Peyer's patch (tissue), 4 donors: ENCODE measurements around the gene ACTL10.

ENCODE experiments used
- POLR2A ChIP-seq, 2 donors: fragments of 450-650 bp; IDR thresholded peaks; one replicate each; pipeline ENCODE4 v1.5.1; 2017; ENCODE audit warnings: antibody characterized with exemption in 2 of 2, mild to moderate bottlenecking in 2 of 2, moderate library complexity in 2 of 2
- TF ChIP-seq, protein P1 (sequence below), 6 experiments: fragments of 450-650 bp in 4 of 6; fragments of 200-600 bp in 2 of 6; sonication (generic) in 1 of 6; IDR thresholded peaks; one replicate each; pipeline ENCODE4 v1.5.1; 2017 to 2019; ENCODE audit warnings: antibody characterized with exemption in 6 of 6, mild to moderate bottlenecking in 3 of 6, moderate library complexity in 1 of 6

DNA sequence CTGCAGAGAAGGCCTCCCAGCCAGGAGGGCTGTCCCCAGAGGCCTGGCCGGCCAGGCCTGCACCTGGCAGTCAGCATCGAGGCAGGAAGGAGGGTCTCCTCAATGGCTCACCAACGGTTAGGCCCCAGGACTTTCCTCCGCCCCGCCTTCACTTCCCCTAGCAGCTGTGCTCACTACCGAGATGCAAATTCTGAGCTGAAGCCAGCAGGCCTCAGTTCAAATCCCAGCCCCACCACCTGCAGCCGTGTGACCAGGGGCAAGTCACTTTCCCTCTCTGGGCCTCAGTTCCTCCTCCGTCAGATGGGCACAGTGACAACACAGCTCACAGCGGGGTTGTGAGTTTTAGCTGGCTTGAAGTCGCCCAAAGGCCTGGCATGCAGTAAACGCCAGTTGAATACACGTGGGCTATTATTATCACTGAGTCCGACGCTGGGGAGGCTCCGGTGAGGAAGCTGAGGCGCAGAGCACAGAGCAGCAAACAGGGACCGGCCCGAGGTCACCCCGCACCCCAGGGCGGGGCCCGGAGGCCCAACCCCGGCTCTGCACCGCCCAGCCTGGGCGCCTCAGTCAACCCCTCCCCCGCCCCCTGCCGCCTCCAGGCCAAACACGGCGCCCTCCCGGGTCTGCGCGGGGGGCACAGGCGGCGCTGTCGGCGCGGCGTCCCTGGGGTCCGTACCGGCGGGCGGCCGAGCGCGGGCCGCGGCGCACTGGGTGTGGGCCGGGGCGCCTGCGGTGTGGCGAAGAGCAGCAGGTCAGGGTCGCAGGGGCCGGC lies 18.8 kb downstream of the ACTL10 start:
- TF ChIP-seq POLR2A (IDR thresholded peaks at IDR 0.05) = no peak
- TF ChIP-seq, protein P1, sequence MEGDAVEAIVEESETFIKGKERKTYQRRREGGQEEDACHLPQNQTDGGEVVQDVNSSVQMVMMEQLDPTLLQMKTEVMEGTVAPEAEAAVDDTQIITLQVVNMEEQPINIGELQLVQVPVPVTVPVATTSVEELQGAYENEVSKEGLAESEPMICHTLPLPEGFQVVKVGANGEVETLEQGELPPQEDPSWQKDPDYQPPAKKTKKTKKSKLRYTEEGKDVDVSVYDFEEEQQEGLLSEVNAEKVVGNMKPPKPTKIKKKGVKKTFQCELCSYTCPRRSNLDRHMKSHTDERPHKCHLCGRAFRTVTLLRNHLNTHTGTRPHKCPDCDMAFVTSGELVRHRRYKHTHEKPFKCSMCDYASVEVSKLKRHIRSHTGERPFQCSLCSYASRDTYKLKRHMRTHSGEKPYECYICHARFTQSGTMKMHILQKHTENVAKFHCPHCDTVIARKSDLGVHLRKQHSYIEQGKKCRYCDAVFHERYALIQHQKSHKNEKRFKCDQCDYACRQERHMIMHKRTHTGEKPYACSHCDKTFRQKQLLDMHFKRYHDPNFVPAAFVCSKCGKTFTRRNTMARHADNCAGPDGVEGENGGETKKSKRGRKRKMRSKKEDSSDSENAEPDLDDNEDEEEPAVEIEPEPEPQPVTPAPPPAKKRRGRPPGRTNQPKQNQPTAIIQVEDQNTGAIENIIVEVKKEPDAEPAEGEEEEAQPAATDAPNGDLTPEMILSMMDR (IDR thresholded peaks at IDR 0.05) = no peak
